Measurements from ENCODE around the gene DEAF1. TPM values are rescaled to one million over a fixed set of nuclear protein-coding genes. Genes with fewer than 3 reads are reported as not detected.

DEAF1 gene
- total and polyA plus RNA-seq, 2 of the 13 experiments (the other 11 are each of a cell fraction or from before 2014, with no cell fraction given), result 22.3 to 29.6 TPM

DNA sequence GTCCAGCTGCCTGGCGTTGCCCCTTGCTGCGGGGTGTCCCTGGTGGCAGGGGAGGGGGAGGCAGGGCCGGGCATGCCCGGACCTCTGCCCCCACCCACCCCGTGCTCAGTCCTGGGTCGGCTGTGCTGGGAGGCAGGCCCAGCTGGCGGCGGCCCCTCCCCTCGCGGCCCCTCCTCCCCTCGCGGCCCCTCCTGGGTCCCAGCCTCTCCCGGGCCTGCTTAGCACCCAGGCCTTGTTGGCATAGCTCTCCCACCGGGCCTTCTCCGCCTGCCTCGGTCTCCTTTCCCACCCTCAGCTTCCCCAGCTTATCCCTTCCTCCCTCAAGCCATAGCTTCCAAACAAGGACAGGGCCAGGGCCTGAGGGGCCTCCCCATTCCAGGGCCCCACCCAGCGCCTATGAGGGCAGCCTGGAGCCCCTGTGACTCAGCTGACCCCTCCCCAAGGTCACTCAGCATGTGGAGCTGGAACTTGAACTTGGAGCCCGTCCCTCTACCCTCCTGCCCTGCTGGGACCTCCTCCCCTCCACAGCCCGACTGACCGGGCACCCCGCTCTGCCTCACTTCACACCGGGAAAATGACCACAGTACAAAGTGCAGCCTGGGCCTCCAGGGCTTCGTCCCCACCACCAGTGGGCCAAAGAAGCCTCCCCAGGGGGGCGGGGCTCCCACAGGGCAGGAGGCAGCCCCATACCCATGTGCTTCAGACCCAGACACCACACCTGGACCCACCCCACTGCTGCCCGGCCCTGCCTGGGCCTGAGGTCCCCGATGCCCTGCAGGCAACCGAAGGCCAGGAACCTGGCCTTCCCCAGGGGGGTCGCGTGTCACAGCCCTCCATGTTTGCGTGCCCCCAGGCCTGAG, 12.2 kb upstream of the DEAF1 start (continued):
- TF ChIP-seq, protein P1, sequence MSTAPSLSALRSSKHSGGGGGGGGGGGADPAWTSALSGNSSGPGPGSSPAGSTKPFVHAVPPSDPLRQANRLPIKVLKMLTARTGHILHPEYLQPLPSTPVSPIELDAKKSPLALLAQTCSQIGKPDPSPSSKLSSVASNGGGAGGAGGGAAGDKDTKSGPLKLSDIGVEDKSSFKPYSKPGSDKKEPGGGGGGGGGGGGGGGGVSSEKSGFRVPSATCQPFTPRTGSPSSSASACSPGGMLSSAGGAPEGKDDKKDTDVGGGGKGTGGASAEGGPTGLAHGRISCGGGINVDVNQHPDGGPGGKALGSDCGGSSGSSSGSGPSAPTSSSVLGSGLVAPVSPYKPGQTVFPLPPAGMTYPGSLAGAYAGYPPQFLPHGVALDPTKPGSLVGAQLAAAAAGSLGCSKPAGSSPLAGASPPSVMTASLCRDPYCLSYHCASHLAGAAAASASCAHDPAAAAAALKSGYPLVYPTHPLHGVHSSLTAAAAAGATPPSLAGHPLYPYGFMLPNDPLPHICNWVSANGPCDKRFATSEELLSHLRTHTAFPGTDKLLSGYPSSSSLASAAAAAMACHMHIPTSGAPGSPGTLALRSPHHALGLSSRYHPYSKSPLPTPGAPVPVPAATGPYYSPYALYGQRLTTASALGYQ (CRISPR knock-in tag; IDR thresholded peaks at IDR 0.05), result peak; percentile 87; the same call in 1 of the 2 replicates
- TF ChIP-seq KDM6A (CRISPR knock-in tag; IDR thresholded peaks at IDR 0.05; ENCODE audit: low read depth) (peak; percentile 82), SMARCE1 (IDR thresholded peaks at IDR 0.05; ENCODE audit: borderline replicate concordance) (no peak), ZKSCAN1 (IDR thresholded peaks at IDR 0.05; ENCODE audit: low read length) (no peak), SNAPC2 (CRISPR knock-in tag; IDR thresholded peaks at IDR 0.05) (no peak), CENPT (CRISPR knock-in tag; IDR thresholded peaks at IDR 0.05; ENCODE audit: low read depth) (0 out of 2 replicates have a peak, but pooled peaks have one; percentile 21), PRMT3 (CRISPR knock-in tag; IDR thresholded peaks at IDR 0.05; ENCODE audit: borderline replicate concordance, low read depth) (peak; percentile 57; the same call in 1 of the 2 replicates), HNRNPUL1 (IDR thresholded peaks at IDR 0.05; ENCODE audit: low read depth, low read length) (no peak), ZBTB33 (CRISPR knock-in tag; IDR thresholded peaks at IDR 0.05) (no peak; the same call in 1 of the 2 replicates), NFYC (CRISPR knock-in tag; IDR thresholded peaks at IDR 0.05) (peak; percentile 9; the same call in 1 of the 2 replicates), CEBPG (CRISPR knock-in tag; IDR thresholded peaks at IDR 0.05) (peak; percentile 33; the same call in 1 of the 2 replicates), ATF7-NPFF (CRISPR knock-in tag; IDR thresholded peaks at IDR 0.05; ENCODE audit: low read depth) (no peak; the same call in 1 of the 2 replicates), ZNF564 (CRISPR knock-in tag; IDR thresholded peaks at IDR 0.05) (peak; percentile 65; the same call in 1 of the 2 replicates), NCOR1 (IDR thresholded peaks at IDR 0.05; ENCODE audit: borderline replicate concordance, low read length) (peak; percentile 98), HNRNPLL (IDR thresholded peaks at IDR 0.05; ENCODE audit: low read depth, low read length, poor library complexity, severe bottlenecking) (no peak), ZMYM4 (CRISPR knock-in tag; IDR thresholded peaks at IDR 0.05) (peak; percentile 73), THAP8 (CRISPR knock-in tag; IDR thresholded peaks at IDR 0.05; ENCODE audit: borderline replicate concordance) (no peak; the same call in 1 of the 2 replicates), ZNF792 (CRISPR knock-in tag; IDR thresholded peaks at IDR 0.05) (peak; percentile 16; the same call in 1 of the 2 replicates), ZNF510 (CRISPR knock-in tag; IDR thresholded peaks at IDR 0.05; ENCODE audit: low read depth) (peak; percentile 73; the same call in 1 of the 2 replicates), GABPA (IDR thresholded peaks at IDR 0.05; ENCODE audit: low read depth, low read length) (no peak), GABPA (CRISPR knock-in tag; IDR thresholded peaks at IDR 0.05; ENCODE audit: low read depth) (peak; percentile 61)
- TF ChIP-seq, protein P2, sequence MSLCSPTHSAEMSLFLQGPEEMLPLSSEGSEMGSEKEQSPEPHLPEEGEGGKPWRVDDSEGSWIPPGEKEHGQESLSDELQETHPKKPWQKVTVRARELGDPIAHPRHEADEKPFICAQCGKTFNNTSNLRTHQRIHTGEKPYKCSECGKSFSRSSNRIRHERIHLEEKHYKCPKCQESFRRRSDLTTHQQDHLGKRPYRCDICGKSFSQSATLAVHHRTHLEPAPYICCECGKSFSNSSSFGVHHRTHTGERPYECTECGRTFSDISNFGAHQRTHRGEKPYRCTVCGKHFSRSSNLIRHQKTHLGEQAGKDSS (CRISPR knock-in tag; IDR thresholded peaks at IDR 0.05; ENCODE audit: borderline replicate concordance, low read depth), result peak; percentile 55; the same call in 1 of the 2 replicates
- TF ChIP-seq, protein P3, sequence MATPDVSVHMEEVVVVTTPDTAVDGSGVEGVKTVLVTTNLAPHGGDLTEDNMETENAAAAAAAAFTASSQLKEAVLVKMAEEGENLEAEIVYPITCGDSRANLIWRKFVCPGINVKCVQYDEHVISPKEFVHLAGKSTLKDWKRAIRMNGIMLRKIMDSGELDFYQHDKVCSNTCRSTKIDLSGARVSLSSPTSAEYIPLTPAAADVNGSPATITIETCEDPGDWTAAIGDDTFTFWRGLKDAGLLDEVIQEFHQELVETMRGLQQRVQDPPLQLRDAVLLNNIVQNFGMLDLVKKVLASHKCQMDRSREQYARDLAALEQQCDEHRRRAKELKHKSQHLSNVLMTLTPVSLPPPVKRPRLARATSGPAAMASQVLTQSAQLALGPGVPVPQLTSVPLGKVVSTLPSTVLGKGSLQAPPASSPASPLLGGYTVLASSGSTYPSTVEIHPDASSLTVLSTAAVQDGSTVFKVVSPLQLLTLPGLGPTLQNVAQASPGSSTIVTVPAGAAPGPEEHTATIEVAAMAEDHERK (CRISPR knock-in tag; IDR thresholded peaks at IDR 0.05; ENCODE audit: low read depth), result no peak
